NCI-H524 treated with DMSO at 0.1 percent for 48 hours (cell line): Measurements from ENCODE around the gene C14orf119.

Experiments
- DNase-seq: peaks from one replicate; lab custom pipeline; 2025; lab: John Stamatoyannopoulos, UW

Gene C14orf119

GRCh38 chr14:23109769-23110168 is 14.5 kb downstream of the C14orf119 start:
- no peak for DNase-seq

- DNase-seq = no peak
These were observed 15.5 kb downstream of the C14orf119 start for GRCh38 chr14:23110579-23111365.

GRCh38 chr14:23112359-23113178 is 17.3 kb downstream of the C14orf119 start:
- DNase-seq = no peak

GRCh38 chr14:23113431-23114119 is 18.3 kb downstream of the C14orf119 start:
- DNase-seq = no peak

GRCh38 chr14:23114120-23114458 is 18.8 kb downstream of the C14orf119 start:
- DNase-seq = no peak

GRCh38 chr14:23114669-23115038 is 19.3 kb downstream of the C14orf119 start:
- no peak for DNase-seq

- DNase-seq = no peak
These were observed 19.9 kb downstream of the C14orf119 start for GRCh38 chr14:23115039-23115731.

- no peak for DNase-seq
These were observed 20.6 kb downstream of the C14orf119 start for GRCh38 chr14:23115918-23116317.

GRCh38 chr14:23117371-23118020 is 22.2 kb downstream of the C14orf119 start:
- no peak for DNase-seq

GRCh38 chr14:23118506-23119362 is 23.4 kb downstream of the C14orf119 start, which contains the start of gene CEBPE:
CEBPE (minus strand) TSS chr14:23119255; CDS start chr14:23119091, 164 bp downstream.
- DNase-seq = no peak

GRCh38 chr14:23119363-23120327 is 24.3 kb downstream of the C14orf119 start:
- DNase-seq = no peak

- peak; percentile 61 for DNase-seq
These were observed 25.4 kb downstream of the C14orf119 start for GRCh38 chr14:23120541-23121251.

- DNase-seq = no peak
These were observed 26.1 kb downstream of the C14orf119 start for GRCh38 chr14:23121361-23121771.

GRCh38 chr14:23122086-23122485 is 26.8 kb downstream of the C14orf119 start:
- DNase-seq = no peak

- peak; percentile 97 for DNase-seq
These were observed 28.1 kb downstream of the C14orf119 start for GRCh38 chr14:23123419-23123818.

- DNase-seq = no peak
These were observed 29.1 kb downstream of the C14orf119 start for GRCh38 chr14:23124337-23124954.

GRCh38 chr14:23125011-23125410 is 29.7 kb downstream of the C14orf119 start:
- no peak for DNase-seq

GRCh38 chr14:23125933-23126524 is 30.7 kb downstream of the C14orf119 start:
- DNase-seq = no peak
